ENCODE results near the gene RASL10B. TPM values are rescaled to one million over a fixed set of nuclear protein-coding genes. Genes with fewer than 3 reads are reported as not detected.
A peak's percentile ranks its signal among the peaks of the same experiment; 100 is the strongest.

Gene RASL10B
- total and polyA plus RNA-seq, 2 donors (not counting 1 experiment from before 2014, with no cell fraction given): 0.78 to 1.5 TPM

DNA sequence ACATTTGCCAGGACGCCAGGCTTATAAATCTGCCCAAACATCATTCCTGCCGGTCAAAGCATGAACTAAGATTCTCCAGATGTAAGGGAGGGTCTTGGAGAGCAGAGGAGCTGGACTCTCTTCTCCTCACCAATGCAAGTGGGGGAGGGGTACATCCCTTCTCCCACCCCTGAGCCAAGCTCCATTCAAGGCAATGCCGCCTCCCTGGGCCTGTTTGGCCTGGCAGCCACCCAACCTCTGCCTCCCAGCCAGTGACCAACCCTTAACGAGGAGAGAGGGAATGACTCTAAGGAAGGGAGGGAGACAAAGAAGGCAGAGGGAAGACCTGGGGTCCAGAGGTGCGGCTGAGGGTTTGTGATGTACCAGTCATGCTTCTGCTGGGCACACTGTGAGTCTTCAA lies 43.1 kb downstream of the RASL10B start:
- DNase-seq (ENCODE audit: low read depth in 2 of 2): peak; percentile 75 to 80
- no peak overlapping the region for H3K4me3 ChIP-seq (replicated peaks in 1 of 4; ENCODE audit: control extremely low read depth in 1 of 4, insufficient read depth in 1 of 4, low read depth in 3 of 4, low read length in 4 of 4)
- H3K9ac ChIP-seq (ENCODE audit: insufficient read depth, low read length): no peak overlapping the region
- H3K9me3 ChIP-seq (ENCODE audit: control insufficient read depth, insufficient read depth, low read depth, low read length): no peaks in the 10 kb centered on the region
- H3K79me2 ChIP-seq (ENCODE audit: control insufficient read depth, insufficient read depth, low read length): no peaks in the 10 kb centered on the region
- H3K27ac ChIP-seq (ENCODE audit: insufficient read depth, low read length): no peak overlapping the region
- no peak for TF ChIP-seq EZH2 (IDR thresholded peaks at IDR 0.05; ENCODE audit: low read length, missing control alignments)
- TF ChIP-seq, protein P1, sequence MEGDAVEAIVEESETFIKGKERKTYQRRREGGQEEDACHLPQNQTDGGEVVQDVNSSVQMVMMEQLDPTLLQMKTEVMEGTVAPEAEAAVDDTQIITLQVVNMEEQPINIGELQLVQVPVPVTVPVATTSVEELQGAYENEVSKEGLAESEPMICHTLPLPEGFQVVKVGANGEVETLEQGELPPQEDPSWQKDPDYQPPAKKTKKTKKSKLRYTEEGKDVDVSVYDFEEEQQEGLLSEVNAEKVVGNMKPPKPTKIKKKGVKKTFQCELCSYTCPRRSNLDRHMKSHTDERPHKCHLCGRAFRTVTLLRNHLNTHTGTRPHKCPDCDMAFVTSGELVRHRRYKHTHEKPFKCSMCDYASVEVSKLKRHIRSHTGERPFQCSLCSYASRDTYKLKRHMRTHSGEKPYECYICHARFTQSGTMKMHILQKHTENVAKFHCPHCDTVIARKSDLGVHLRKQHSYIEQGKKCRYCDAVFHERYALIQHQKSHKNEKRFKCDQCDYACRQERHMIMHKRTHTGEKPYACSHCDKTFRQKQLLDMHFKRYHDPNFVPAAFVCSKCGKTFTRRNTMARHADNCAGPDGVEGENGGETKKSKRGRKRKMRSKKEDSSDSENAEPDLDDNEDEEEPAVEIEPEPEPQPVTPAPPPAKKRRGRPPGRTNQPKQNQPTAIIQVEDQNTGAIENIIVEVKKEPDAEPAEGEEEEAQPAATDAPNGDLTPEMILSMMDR (conservative IDR thresholded peaks at IDR 0.05 in 1 of 2, IDR thresholded peaks at IDR 0.05 in 1 of 2; ENCODE audit: low read depth in 1 of 2, low read length in 2 of 2): no peak
- H4K20me1 ChIP-seq (ENCODE audit: control insufficient read depth, extremely low read depth, insufficient read depth, low read length): no peaks in the 10 kb centered on the region
- H3K4me1 ChIP-seq (ENCODE audit: control insufficient read depth, extremely low read depth, insufficient read depth, low read length): peaks cover 14% of the 10 kb centered on the region
- H2AFZ ChIP-seq (ENCODE audit: low read length): no peak overlapping the region
- H3K36me3 ChIP-seq (ENCODE audit: control insufficient read depth, insufficient read depth, low read length): no peaks in the 10 kb centered on the region
- no peak overlapping the region for H3K4me2 ChIP-seq (ENCODE audit: extremely low read depth, insufficient read depth, low read length)
- peaks cover 11% of the 10 kb centered on the region for H3K27me3 ChIP-seq (ENCODE audit: control insufficient read depth, insufficient read depth, low read length)

DNA sequence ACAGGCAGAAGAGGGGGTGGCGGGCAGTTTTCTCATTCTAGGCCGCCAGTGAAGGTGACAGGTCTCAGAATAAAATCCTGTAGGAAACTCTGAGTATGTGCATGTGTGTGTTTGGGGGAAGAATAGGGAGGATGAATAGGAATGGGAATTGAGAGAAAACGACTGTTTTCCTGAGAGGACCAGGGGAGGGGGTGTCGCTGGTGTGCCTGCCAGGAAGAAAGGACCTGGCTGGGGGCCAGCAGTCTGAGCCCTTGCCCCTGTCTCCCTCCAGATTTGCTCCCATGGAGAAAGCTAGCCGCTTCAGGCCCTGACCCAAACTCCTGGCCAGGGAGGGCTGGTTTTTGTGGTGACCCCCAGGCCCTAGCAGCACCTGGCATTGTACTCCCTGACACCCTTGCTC lies 43.6 kb downstream of the RASL10B start:
- Histone ChIP-seq H3K27ac (ENCODE audit: insufficient read depth, low read length) (no peak overlapping the region), H3K79me2 (ENCODE audit: control insufficient read depth, insufficient read depth, low read length) (no peaks in the 10 kb centered on the region), H3K4me2 (ENCODE audit: extremely low read depth, insufficient read depth, low read length) (no peak overlapping the region)

DNA sequence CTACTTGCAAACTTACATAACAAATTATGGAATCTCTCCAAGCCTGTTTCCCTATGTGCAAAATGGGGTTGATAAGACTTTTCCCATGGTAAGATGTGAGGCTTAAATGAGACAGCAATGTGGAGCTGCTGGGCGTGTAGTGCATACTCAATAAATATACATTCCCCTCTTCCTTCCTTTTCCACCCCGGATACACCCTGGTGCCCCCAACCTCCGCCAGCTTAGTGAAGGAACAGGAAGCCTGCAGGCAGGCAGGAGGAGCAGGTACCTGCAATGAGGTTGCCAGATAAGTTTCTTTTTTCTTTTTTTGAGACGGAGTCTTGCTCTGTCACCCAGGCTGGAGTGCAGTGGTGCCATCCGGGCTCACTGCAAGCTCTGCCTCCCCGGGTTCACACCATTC lies 44.1 kb downstream of the RASL10B start:
- no peak overlapping the region for H3K27ac ChIP-seq (ENCODE audit: insufficient read depth, low read length)
- DNase-seq (ENCODE audit: low read depth in 2 of 2): no peak
- no peak overlapping the region for H3K9ac ChIP-seq (ENCODE audit: insufficient read depth, low read length)
- no peaks in the 10 kb centered on the region for H3K9me3 ChIP-seq (ENCODE audit: control insufficient read depth, insufficient read depth, low read depth, low read length)
- H3K27me3 ChIP-seq (ENCODE audit: control insufficient read depth, insufficient read depth, low read length): peaks cover 11% of the 10 kb centered on the region
- no peaks in the 10 kb centered on the region for H3K79me2 ChIP-seq (ENCODE audit: control insufficient read depth, insufficient read depth, low read length)
- no peak overlapping the region for H3K4me3 ChIP-seq (replicated peaks in 1 of 4; ENCODE audit: control extremely low read depth in 1 of 4, insufficient read depth in 1 of 4, low read depth in 3 of 4, low read length in 4 of 4)
- H4K20me1 ChIP-seq (ENCODE audit: control insufficient read depth, extremely low read depth, insufficient read depth, low read length): no peaks in the 10 kb centered on the region
- H3K4me2 ChIP-seq (ENCODE audit: extremely low read depth, insufficient read depth, low read length): no peak overlapping the region
- no peaks in the 10 kb centered on the region for H3K36me3 ChIP-seq (ENCODE audit: control insufficient read depth, insufficient read depth, low read length)
- H3K4me1 ChIP-seq (ENCODE audit: control insufficient read depth, extremely low read depth, insufficient read depth, low read length): peaks cover 14% of the 10 kb centered on the region
- TF ChIP-seq EZH2 (IDR thresholded peaks at IDR 0.05; ENCODE audit: low read length, missing control alignments): no peak
- TF ChIP-seq, protein P1 (conservative IDR thresholded peaks at IDR 0.05 in 1 of 2, IDR thresholded peaks at IDR 0.05 in 1 of 2; ENCODE audit: low read depth in 1 of 2, low read length in 2 of 2): no peak
- H2AFZ ChIP-seq (ENCODE audit: low read length): no peak overlapping the region

More for the DNA sequence above, 43.6 kb downstream of the RASL10B start:
- TF ChIP-seq EZH2 (IDR thresholded peaks at IDR 0.05; ENCODE audit: low read length, missing control alignments): no peak
- TF ChIP-seq, protein P1 (conservative IDR thresholded peaks at IDR 0.05 in 1 of 2, IDR thresholded peaks at IDR 0.05 in 1 of 2; ENCODE audit: low read depth in 1 of 2, low read length in 2 of 2): no peak
- Histone ChIP-seq H3K9me3 (ENCODE audit: control insufficient read depth, insufficient read depth, low read depth, low read length) (no peaks in the 10 kb centered on the region), H2AFZ (ENCODE audit: low read length) (no peak overlapping the region), H4K20me1 (ENCODE audit: control insufficient read depth, extremely low read depth, insufficient read depth, low read length) (no peaks in the 10 kb centered on the region), H3K4me1 (ENCODE audit: control insufficient read depth, extremely low read depth, insufficient read depth, low read length) (peaks cover 14% of the 10 kb centered on the region), H3K27me3 (ENCODE audit: control insufficient read depth, insufficient read depth, low read length) (peaks cover 11% of the 10 kb centered on the region), H3K9ac (ENCODE audit: insufficient read depth, low read length) (no peak overlapping the region), H3K4me3 (replicated peaks in 1 of 4; ENCODE audit: control extremely low read depth in 1 of 4, insufficient read depth in 1 of 4, low read depth in 3 of 4, low read length in 4 of 4) (no peak overlapping the region), H3K36me3 (ENCODE audit: control insufficient read depth, insufficient read depth, low read length) (no peaks in the 10 kb centered on the region)
- DNase-seq (ENCODE audit: low read depth in 2 of 2): no peak
